Measurements from ENCODE around the gene UBE2K. TPM values are rescaled to one million over a fixed set of nuclear protein-coding genes. Genes with fewer than 3 reads are reported as not detected.

The UBE2K gene
- total and polyA plus RNA-seq, 8 donors, result 7.0 to 187 (median 38.4) TPM

- TF ChIP-seq POLR2AphosphoS5 (IDR thresholded peaks at IDR 0.05), result no peak
- TF ChIP-seq CTCF (IDR thresholded peaks at IDR 0.05), result no peak
- no peak for DNase-seq
- Histone ChIP-seq H3K27ac (no peak overlapping the region), H3K4me3 (no peak overlapping the region), H3K36me3 (peaks cover 24 to 76% (median 70%) of the 10 kb centered on the region in 4 donors), H3K4me1 (peaks cover 0 to 5% (median 0%) of the 10 kb centered on the region in 4 donors), H3K9me3 (no peaks in the 10 kb centered on the region), H3K27me3 (no peaks in the 10 kb centered on the region)
- intact Hi-C loops (cut with DNase I; ENCODE audit: low total_unique reads), result no loop called here
- 91 to 96% (median 92%) methylated on average over 6 of the region's 6 CpGs for WGBS, 5 donors
Measured at GRCh38 chr4:39758176-39758575, 60.2 kb downstream of the UBE2K start.

GRCh38 chr4:39759569-39759968 is 61.6 kb downstream of the UBE2K start:
- TF ChIP-seq EP300 (IDR thresholded peaks at IDR 0.05), result no peak
- no peak for TF ChIP-seq POLR2A (IDR thresholded peaks at IDR 0.05)
- TF ChIP-seq CTCF (IDR thresholded peaks at IDR 0.05), result no peak
- no peak for TF ChIP-seq POLR2AphosphoS5 (IDR thresholded peaks at IDR 0.05)
- H3K9me3 ChIP-seq, result no peaks in the 10 kb centered on the region
- 77 to 96% (median 91%) methylated on average over 4 of the region's 4 CpGs for WGBS, 5 donors
- no peak overlapping the region for H3K27ac ChIP-seq
- peaks cover 29 to 87% (median 82%) of the 10 kb centered on the region in 4 donors for H3K36me3 ChIP-seq
- no peak overlapping the region for H3K4me3 ChIP-seq
- H3K4me1 ChIP-seq, result no peaks in the 10 kb centered on the region
- intact Hi-C loops (cut with DNase I; ENCODE audit: low total_unique reads), result no loop called here
- no peaks in the 10 kb centered on the region for H3K27me3 ChIP-seq
- no peak for DNase-seq

- H3K27me3 ChIP-seq, result no peaks in the 10 kb centered on the region
- H3K4me1 ChIP-seq, result no peaks in the 10 kb centered on the region
- DNase-seq, result no peak
- H3K9me3 ChIP-seq, result no peaks in the 10 kb centered on the region
- intact Hi-C loops (cut with DNase I; ENCODE audit: low total_unique reads), result no loop called here
- peaks cover 29 to 90% (median 89%) of the 10 kb centered on the region in 4 donors for H3K36me3 ChIP-seq
- 81 to 91% (median 84%) methylated on average over 4 of the region's 4 CpGs for WGBS, 5 donors
- H3K4me3 ChIP-seq, result no peak overlapping the region
- no peak overlapping the region for H3K27ac ChIP-seq
- TF ChIP-seq POLR2AphosphoS5 (IDR thresholded peaks at IDR 0.05), result no peak
- TF ChIP-seq EP300 (IDR thresholded peaks at IDR 0.05), result no peak
Measured at GRCh38 chr4:39761005-39761667, 63.2 kb downstream of the UBE2K start.

- H3K4me1 ChIP-seq, result no peaks in the 10 kb centered on the region
- no peaks in the 10 kb centered on the region for H3K9me3 ChIP-seq
- no peak for TF ChIP-seq POLR2AphosphoS5 (IDR thresholded peaks at IDR 0.05)
- no peak for TF ChIP-seq EP300 (IDR thresholded peaks at IDR 0.05)
- TF ChIP-seq CTCF (IDR thresholded peaks at IDR 0.05), result no peak
- TF ChIP-seq POLR2A (IDR thresholded peaks at IDR 0.05), result no peak
- H3K27me3 ChIP-seq, result no peaks in the 10 kb centered on the region
- intact Hi-C loops (cut with DNase I; ENCODE audit: low total_unique reads), result no loop called here
- no peak overlapping the region for H3K27ac ChIP-seq
- WGBS, 5 donors, result 89 to 94% (median 92%) methylated on average over 9 of the region's 9 CpGs
- H3K36me3 ChIP-seq, result peaks cover 19 to 95% (median 92%) of the 10 kb centered on the region in 4 donors
- H3K4me3 ChIP-seq, result no peak overlapping the region
- no peak for DNase-seq
Measured at GRCh38 chr4:39763714-39764572, 66.0 kb downstream of the UBE2K start.

Data from stomach (tissue), 9 donors.